Fibroblast of mammary gland (primary cell): ENCODE measurements around the gene CD1E.

Source experiments
- DNase-seq: peaks from one replicate; pipeline ENCODE4 v3.0.0-alpha.2; 2010; ENCODE audit warnings: low read depth
- H3K4me3 ChIP-seq: 2 replicates; pipeline ENCODE4 v1.5.1; 2011; ENCODE audit warnings: low read depth, mild to moderate bottlenecking, low read length, moderate library complexity; ENCODE audit not compliant: control insufficient read depth
- CTCF ChIP-seq: conservative IDR thresholded peaks from 2 replicates; pipeline ENCODE4 v1.5.1; 2011; ENCODE audit warnings: low read depth, low read length, inconsistent platforms; ENCODE audit not compliant: control insufficient read depth, insufficient read depth

CD1E gene

GRCh38 chr1:158328426-158328825 is 25.3 kb upstream of the CD1E start:
- DNase-seq, result no peak
- no peak for TF ChIP-seq CTCF
- no peak overlapping the region for H3K4me3 ChIP-seq

GRCh38 chr1:158329300-158329699 is 24.4 kb upstream of the CD1E start:
- H3K4me3 ChIP-seq, result no peak overlapping the region
- no peak for DNase-seq
- TF ChIP-seq CTCF, result no peak

- no peak for TF ChIP-seq CTCF
- DNase-seq, result no peak
- H3K4me3 ChIP-seq, result no peak overlapping the region
These were observed 24.0 kb upstream of the CD1E start for GRCh38 chr1:158329733-158330132.

GRCh38 chr1:158330391-158331105 is 23.1 kb upstream of the CD1E start:
- DNase-seq, result no peak
- TF ChIP-seq CTCF, result no peak
- no peak overlapping the region for H3K4me3 ChIP-seq

GRCh38 chr1:158331106-158331425 is 22.6 kb upstream of the CD1E start:
- no peak for DNase-seq
- H3K4me3 ChIP-seq, result no peak overlapping the region
- TF ChIP-seq CTCF, result no peak

GRCh38 chr1:158331481-158332150 is 22.1 kb upstream of the CD1E start, which contains the start of gene CD1B:
Gene CD1B, minus strand, starts transcription at chr1:158331531. Its CDS starts 108 bp downstream, at chr1:158331423.
- no peak for DNase-seq
- no peak within 1 kb of the TSS for H3K4me3 ChIP-seq
- TF ChIP-seq CTCF, result no peak
